Hippocampal formation (tissue), 2 donors: ENCODE data around the gene PLEKHN1.
"Not testable (repeated sequence)": the region's sequence is repeated elsewhere in the genome, so short reads cannot be mapped to it uniquely, and the experiment has no call there.

Experiments
- DNase-seq, 2 donors: peaks; one replicate each; lab custom pipeline; 2025; lab: John Stamatoyannopoulos, UW

Gene PLEKHN1

DNA sequence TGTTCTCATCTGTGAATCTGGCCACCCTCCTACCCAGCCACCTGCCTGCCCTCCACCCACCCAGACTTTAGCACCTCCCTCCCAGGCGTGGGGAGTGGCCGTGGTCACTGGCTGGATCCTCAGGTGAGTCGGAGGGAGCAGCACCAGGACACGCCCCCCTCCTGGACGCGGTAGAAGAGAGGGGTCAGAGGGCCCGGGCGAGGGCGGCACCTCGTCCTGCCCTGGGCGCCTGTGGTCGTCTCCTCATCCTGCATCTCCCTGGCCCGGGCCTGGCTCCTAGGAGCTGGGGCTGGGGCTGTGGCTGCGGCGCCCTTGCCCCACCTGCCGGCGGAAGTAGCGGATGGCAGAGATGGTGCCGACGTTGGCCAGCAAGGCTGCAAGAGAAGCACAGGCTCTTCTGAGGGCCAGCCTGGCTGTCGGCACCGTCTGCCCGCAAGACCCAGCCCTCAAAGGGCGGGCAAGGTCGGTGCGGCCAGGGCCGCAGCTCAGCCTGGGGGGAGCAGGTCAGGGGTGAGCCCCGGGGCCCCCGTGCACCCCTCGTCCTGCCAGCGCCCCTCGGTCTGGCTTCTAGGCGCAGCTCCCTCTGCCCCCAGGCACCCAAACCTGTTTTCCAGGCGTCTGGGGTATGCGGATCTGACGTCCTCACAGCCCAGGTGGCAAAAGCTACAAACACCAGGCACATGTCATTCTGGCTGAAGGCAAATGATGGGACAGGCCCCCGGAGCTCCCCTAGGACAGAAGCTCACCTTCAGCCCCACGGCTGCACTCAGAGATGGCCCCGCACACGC lies 9.8 kb downstream of the PLEKHN1 start:
- no peak for DNase-seq

DNA sequence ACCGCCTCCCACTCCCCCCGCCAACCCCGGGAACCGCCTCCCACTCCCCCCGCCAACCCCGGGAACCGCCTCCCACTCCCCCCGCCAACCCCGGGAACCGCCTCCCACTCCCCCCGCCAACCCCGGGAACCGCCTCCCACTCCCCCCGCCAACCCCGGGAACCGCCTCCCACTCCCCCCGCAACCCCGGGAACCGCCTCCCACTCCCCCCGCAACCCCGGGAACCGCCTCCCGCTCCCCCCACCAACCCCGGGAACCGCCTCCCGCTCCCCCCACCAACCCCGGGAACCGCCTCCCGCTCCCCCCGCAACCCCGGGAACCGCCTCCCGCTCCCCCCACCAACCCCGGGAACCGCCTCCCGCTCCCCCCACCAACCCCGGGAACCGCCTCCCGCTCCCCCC lies 10.5 kb downstream of the PLEKHN1 start:
- DNase-seq = not testable (repeated sequence)

GRCh38 chr1:978069-978834 lies 12.0 kb downstream of the PLEKHN1 start:
- no peak for DNase-seq

DNA sequence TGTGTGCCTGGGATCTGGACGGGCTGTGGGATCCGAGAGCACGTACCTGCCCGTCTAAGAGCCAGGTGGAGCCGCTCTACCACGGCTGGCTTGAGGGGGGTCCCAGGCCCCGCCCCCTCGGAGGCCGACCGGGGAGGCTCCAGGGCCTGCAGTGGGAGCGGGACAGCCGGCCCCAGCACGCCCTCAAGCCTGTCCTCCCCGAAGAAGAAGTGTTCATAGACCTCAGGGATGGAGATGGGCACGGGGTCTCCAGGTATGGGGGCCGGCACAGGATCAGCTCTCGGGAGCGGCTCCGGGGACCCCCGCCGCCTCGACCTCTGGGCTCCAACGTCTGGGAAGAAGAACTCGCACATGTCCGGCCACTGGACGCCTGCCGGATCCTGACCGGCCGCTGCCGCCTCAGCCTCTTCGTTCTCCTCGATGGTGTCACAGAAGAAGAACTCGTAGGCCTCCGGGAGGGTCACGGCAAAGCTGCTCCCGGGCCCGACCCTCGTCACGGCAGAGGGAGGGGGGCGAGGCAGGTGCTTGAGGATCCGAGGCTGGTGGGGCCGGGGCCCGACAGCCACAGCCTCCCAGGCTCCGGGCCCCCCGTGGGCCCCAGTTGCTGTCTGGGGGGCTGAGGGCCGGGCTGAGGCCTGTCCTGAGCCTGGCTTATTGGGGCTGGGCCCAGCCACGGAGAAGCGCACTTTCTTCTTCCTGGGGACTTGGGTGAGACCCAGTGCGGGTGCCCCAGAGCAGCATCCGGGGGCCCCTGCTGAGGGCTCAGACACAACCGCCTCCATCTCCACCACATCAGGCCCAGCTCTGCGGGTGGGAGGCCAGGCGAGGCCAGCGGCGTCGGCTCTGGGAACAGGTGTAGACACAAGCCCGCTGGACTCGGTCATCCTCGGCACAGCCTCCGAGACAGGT lies 12.8 kb downstream of the PLEKHN1 start:
- DNase-seq = no peak

GRCh38 chr1:979744-980072 lies 13.4 kb downstream of the PLEKHN1 start:
- no peak for DNase-seq

DNA sequence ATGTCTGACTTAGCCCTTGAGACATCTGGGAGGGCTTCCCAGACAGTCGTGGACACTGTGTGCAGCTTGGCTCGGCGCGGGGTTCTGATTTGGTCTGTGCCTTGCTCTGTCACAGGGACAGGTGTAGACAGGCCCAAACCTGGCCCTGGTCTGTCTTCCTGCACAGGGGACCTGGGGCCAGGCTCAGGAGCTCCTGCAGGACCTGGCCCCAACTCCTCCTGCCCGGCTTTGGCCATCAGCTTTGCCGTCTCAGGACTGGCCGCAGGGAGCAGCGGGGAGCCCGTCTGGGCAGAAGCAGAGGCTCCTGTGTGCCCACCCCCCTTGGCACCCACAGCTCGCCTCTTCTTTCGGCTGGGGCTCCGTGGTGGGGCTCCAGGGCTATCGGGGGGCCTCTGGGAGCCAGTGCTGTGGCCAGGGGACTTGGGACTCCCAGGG lies 13.9 kb downstream of the PLEKHN1 start:
- no peak for DNase-seq

DNA sequence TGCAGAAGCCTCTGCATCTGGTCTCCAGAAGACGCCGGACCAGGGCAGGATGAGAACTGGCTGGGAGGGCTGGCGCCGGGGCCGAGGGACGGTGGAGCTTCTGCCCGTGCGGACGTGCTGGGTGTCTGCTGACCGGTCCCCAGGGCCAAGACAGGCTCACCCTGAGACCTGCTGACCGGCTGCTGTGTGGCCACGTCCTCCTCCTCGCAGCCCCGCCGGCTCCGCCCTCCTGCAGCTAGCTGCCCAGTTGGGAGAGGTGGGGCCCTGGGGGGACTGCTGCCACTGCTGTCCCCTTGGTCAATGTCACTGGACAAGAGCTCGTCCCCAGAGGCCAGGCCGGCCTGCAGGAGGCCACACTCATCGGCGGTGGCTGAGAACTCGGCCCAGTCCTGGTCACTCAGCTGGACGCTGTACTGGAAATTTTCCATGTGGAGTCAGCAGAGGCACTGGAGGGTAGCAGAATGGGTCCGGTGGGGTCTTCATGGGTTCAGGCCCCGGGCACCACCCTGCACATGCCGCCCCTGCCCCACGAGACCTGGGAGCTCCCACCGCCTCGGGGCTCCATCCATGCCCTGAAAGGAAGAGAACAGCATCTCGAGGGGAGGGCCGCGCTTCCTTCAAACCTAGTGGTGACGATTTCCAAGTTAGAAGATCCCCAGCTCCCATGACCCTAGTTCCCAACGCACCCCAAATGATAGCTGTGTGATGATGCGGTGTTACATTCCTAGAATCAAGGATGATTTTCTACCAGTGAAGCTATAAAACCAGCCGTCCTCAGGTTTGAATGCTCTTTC lies 14.5 kb downstream of the PLEKHN1 start:
- no peak for DNase-seq

DNA sequence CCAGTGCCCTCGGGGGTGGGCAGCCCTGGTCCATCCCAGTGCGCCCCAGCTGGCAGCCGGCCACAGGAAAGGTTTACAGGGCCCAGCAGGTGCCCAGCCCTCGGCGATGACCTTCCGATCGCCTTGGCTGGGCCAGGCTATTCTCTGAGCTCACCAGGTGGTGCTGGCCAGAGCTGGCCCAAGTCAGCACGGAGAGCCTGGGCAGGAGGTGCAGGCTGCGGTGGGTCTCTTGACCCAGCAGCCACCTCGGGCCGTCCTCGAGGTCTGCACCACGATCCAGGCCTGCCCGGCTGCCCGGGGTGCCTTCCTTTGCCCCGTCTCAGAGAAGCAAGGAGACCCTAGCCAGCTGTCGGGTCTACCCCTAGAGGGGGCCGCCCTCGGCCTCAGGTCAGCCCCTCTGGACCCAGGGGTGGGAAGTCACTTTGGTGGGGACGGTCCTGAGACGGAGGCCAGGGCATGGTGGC lies 15.2 kb downstream of the PLEKHN1 start:
- no peak for DNase-seq

- DNase-seq = no peak
Observed at GRCh38 chr1:981955-982558, 15.8 kb downstream of the PLEKHN1 start, which contains the start of gene PERM1. Gene PERM1 (minus strand): TSS chr1:982093. CDS start chr1:981029, 1,064 bp downstream.

DNA sequence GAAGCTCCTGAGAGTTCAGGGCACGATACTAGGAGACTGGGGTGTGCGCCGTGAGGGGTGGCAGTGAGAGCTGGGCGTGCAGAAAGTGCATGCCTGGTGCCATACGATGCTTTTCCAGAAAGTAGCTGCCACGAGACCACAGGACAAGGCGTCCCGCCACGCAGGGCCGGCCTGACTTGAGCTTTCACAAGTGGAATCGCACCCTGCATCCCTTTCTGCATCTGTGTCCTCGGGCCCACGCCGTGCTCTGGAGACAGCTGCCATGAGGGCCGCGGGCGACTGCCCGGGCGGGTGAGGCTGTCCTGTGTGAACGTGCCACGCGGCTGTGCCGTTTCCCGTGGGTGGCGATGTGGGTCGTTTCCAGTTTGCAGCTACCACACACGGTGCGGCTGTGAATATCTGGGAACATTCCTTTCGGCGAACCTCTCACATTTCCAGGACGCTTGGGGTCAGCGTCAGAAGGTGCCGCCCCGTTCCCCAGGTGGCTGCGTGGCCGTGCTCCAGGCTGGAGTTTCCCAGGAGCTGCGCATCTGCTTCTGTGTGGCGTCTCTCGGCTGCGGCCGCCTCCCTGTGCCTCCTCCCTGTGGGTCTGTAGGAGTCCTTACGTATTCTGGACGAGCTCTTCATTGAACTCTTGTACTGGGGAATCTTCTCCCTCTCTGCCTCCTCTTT lies 16.6 kb downstream of the PLEKHN1 start:
- DNase-seq = no peak

- DNase-seq = no peak
Observed at GRCh38 chr1:983798-984475, 17.7 kb downstream of the PLEKHN1 start.

GRCh38 chr1:984476-984814 lies 18.2 kb downstream of the PLEKHN1 start:
- DNase-seq = no peak

GRCh38 chr1:985126-985525 lies 18.8 kb downstream of the PLEKHN1 start:
- DNase-seq = no peak

DNA sequence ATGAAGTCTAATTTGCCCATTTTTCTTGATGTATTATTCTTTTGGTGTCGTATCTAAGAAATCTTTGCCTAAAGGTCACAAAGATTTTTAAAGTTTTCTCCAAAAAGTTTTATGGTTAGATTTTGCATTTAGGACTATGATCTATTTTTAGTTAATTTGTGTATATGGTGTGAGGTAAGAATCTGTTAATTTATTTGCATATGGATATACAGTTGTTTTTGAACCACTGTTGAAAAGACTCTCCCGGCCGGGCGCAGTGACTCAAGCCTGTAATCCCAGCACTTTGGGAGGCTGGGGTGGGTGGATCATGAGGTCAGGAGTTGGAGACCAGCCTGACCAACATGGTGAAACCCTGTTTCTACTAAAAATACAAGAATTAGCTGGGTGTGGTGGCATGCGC lies 21.8 kb downstream of the PLEKHN1 start:
- not testable (repeated sequence) for DNase-seq

DNA sequence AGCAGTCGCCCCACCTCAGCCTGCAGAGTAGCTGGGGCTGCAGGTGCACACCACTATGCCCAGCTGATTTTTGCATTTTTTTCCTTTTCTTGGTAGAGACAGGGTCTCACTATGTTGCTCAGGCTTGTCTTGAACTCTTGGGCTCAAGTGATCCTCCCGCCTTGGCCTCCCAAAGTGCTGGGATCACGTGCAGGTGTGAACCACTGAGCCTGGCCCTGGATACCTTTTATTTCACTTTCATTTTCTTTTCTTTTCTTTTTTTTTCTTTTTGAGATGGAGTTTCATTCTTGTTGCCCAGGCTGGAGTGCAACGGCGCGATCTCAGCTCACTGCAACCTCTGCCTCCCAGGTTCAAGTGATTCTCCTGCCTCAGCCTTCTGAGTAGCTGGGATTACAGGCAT lies 25.0 kb downstream of the PLEKHN1 start:
- not testable (repeated sequence) for DNase-seq

DNA sequence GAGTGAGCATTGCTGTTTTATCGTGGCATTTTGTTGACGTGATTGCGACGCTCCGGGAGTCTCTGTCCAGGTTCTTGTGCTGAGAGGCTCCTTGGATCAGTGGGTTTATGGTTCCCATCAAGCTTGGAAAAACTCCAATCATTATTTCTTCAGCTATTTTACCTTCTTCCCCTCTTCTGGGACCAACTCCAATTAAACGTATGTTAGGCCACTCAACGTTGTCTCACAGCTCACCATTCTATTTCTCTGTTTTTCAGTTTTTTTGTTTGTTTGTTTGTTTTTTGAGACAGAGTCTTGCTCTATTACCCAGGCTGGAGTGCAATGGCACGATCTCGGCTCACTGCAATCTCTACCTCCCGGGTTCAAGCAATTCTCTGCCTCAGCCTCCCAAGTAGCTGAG lies 25.6 kb downstream of the PLEKHN1 start:
- DNase-seq = no peak

DNA sequence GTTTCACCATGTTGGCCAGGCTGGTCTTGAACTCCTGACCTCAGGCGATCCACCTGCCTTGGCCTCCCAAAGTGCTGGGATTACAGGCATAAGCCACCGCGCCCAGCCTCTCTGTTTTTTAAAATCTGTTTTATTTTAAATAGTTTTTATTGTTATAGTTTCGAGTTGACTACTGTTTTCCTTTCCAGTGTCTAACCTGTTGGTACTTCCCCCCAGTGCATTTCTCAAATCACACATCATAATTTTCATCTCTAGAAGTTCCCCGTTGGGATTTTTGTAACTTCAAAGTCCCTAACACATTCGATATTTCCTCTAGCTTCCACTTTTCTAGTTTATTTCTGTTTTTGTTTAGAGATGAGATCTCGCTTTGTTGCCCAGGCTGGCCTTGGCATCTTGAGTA lies 26.1 kb downstream of the PLEKHN1 start:
- no peak for DNase-seq

GRCh38 chr1:993379-993995 lies 27.2 kb downstream of the PLEKHN1 start:
- DNase-seq = no peak

DNA sequence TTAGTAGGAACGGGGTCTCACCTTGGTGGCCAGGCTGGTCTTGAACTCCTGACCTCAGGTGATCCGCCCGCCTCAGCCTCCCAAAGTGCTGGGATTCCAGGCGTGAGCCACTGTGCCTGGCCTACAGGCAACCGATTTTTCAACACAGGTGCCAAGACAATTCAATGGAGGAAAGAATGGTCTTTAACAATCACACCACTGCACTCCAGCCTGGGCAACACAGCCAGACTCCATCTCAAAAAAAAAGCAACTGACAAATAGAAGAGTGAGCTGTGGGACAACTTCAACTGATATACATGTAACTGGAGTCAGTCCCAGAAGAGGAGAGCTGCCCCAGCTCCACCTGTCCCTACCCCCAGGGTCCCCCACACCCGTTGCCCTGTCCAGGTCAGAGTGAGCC lies 28.3 kb downstream of the PLEKHN1 start:
- DNase-seq = not testable (repeated sequence)
